Measurements from ENCODE around the gene TMED5. TPM values are rescaled to one million over a fixed set of nuclear protein-coding genes. Genes with fewer than 3 reads are reported as not detected.

The TMED5 gene
- total RNA-seq, 1 experiment from 2014 or later: 66.4 TPM

- H3K27me3 ChIP-seq (ENCODE audit: control insufficient read depth, insufficient read depth, low read length): no peaks in the 10 kb centered on the region
- H3K36me3 ChIP-seq (replicated peaks; ENCODE audit: control insufficient read depth, insufficient read depth, low read length): no peaks in the 10 kb centered on the region
Measured at GRCh38 chr1:93154898-93155297, 25.3 kb downstream of the TMED5 start.

GRCh38 chr1:93152835-93153234, 27.4 kb downstream of the TMED5 start:
- no peak overlapping the region for H3K4me3 ChIP-seq (ENCODE audit: insufficient read depth, low read depth, low read length)
- peaks cover 2% of the 10 kb centered on the region for H3K36me3 ChIP-seq (replicated peaks; ENCODE audit: control insufficient read depth, insufficient read depth, low read length)
- DNase-seq: no peak
- no peaks in the 10 kb centered on the region for H3K27me3 ChIP-seq (ENCODE audit: control insufficient read depth, insufficient read depth, low read length)

More at GRCh38 chr1:93154898-93155297, 25.3 kb downstream of the TMED5 start:
- no peak overlapping the region for H3K4me3 ChIP-seq (ENCODE audit: insufficient read depth, low read depth, low read length)
- DNase-seq: no peak

GRCh38 chr1:93151474-93151873, 28.7 kb downstream of the TMED5 start:
- H3K4me3 ChIP-seq (ENCODE audit: insufficient read depth, low read depth, low read length): no peak overlapping the region
- no peaks in the 10 kb centered on the region for H3K27me3 ChIP-seq (ENCODE audit: control insufficient read depth, insufficient read depth, low read length)
- no peak for DNase-seq
- peaks cover 2% of the 10 kb centered on the region for H3K36me3 ChIP-seq (replicated peaks; ENCODE audit: control insufficient read depth, insufficient read depth, low read length)

- Histone ChIP-seq H3K4me3 (ENCODE audit: insufficient read depth, low read depth, low read length) (no peak overlapping the region), H3K36me3 (replicated peaks; ENCODE audit: control insufficient read depth, insufficient read depth, low read length) (peaks cover 2% of the 10 kb centered on the region)
Measured at GRCh38 chr1:93150729-93151128, 29.5 kb downstream of the TMED5 start.

GRCh38 chr1:93148001-93148400, 32.2 kb downstream of the TMED5 start:
- Histone ChIP-seq H3K27me3 (ENCODE audit: control insufficient read depth, insufficient read depth, low read length) (no peaks in the 10 kb centered on the region), H3K36me3 (replicated peaks; ENCODE audit: control insufficient read depth, insufficient read depth, low read length) (peaks cover 2% of the 10 kb centered on the region), H3K4me3 (ENCODE audit: insufficient read depth, low read depth, low read length) (no peak overlapping the region)
- no peak for DNase-seq

More at GRCh38 chr1:93150729-93151128, 29.5 kb downstream of the TMED5 start:
- no peaks in the 10 kb centered on the region for H3K27me3 ChIP-seq (ENCODE audit: control insufficient read depth, insufficient read depth, low read length)
- no peak for DNase-seq

- H3K27me3 ChIP-seq (ENCODE audit: control insufficient read depth, insufficient read depth, low read length): no peaks in the 10 kb centered on the region
- no peak for DNase-seq
- no peak overlapping the region for H3K4me3 ChIP-seq (ENCODE audit: insufficient read depth, low read depth, low read length)
- peaks cover 4% of the 10 kb centered on the region for H3K36me3 ChIP-seq (replicated peaks; ENCODE audit: control insufficient read depth, insufficient read depth, low read length)
Measured at GRCh38 chr1:93143769-93144168, 36.4 kb downstream of the TMED5 start.

- no peak for DNase-seq
- no peaks in the 10 kb centered on the region for H3K27me3 ChIP-seq (ENCODE audit: control insufficient read depth, insufficient read depth, low read length)
- peaks cover 4% of the 10 kb centered on the region for H3K36me3 ChIP-seq (replicated peaks; ENCODE audit: control insufficient read depth, insufficient read depth, low read length)
- no peak overlapping the region for H3K4me3 ChIP-seq (ENCODE audit: insufficient read depth, low read depth, low read length)
Measured at GRCh38 chr1:93143136-93143535, 37.1 kb downstream of the TMED5 start.

GRCh38 chr1:93142161-93142560, 38.1 kb downstream of the TMED5 start:
- Histone ChIP-seq H3K36me3 (replicated peaks; ENCODE audit: control insufficient read depth, insufficient read depth, low read length) (peaks cover 8% of the 10 kb centered on the region), H3K4me3 (ENCODE audit: insufficient read depth, low read depth, low read length) (no peak overlapping the region), H3K27me3 (ENCODE audit: control insufficient read depth, insufficient read depth, low read length) (no peaks in the 10 kb centered on the region)
- DNase-seq: no peak

- H3K27me3 ChIP-seq (ENCODE audit: control insufficient read depth, insufficient read depth, low read length): no peaks in the 10 kb centered on the region
- no peak for DNase-seq
- peaks cover 16% of the 10 kb centered on the region for H3K36me3 ChIP-seq (replicated peaks; ENCODE audit: control insufficient read depth, insufficient read depth, low read length)
- H3K4me3 ChIP-seq (ENCODE audit: insufficient read depth, low read depth, low read length): no peak overlapping the region
Measured at GRCh38 chr1:93140106-93140505, 40.1 kb downstream of the TMED5 start.

GRCh38 chr1:93137604-93138292, 42.5 kb downstream of the TMED5 start:
- no peaks in the 10 kb centered on the region for H3K27me3 ChIP-seq (ENCODE audit: control insufficient read depth, insufficient read depth, low read length)
- H3K36me3 ChIP-seq (replicated peaks; ENCODE audit: control insufficient read depth, insufficient read depth, low read length): peaks cover 23% of the 10 kb centered on the region
- no peak for DNase-seq
- H3K4me3 ChIP-seq (ENCODE audit: insufficient read depth, low read depth, low read length): no peak overlapping the region

GRCh38 chr1:93136445-93136844, 43.8 kb downstream of the TMED5 start:
- DNase-seq: no peak
- H3K27me3 ChIP-seq (ENCODE audit: control insufficient read depth, insufficient read depth, low read length): no peaks in the 10 kb centered on the region
- no peak overlapping the region for H3K4me3 ChIP-seq (ENCODE audit: insufficient read depth, low read depth, low read length)
- H3K36me3 ChIP-seq (replicated peaks; ENCODE audit: control insufficient read depth, insufficient read depth, low read length): peaks cover 22% of the 10 kb centered on the region

GRCh38 chr1:93132638-93133037, 47.6 kb downstream of the TMED5 start:
- Histone ChIP-seq H3K36me3 (replicated peaks; ENCODE audit: control insufficient read depth, insufficient read depth, low read length) (peaks cover 23% of the 10 kb centered on the region), H3K27me3 (ENCODE audit: control insufficient read depth, insufficient read depth, low read length) (no peaks in the 10 kb centered on the region), H3K4me3 (ENCODE audit: insufficient read depth, low read depth, low read length) (no peak overlapping the region)
- DNase-seq: no peak

- Histone ChIP-seq H3K4me3 (ENCODE audit: insufficient read depth, low read depth, low read length) (no peak overlapping the region), H3K27me3 (ENCODE audit: control insufficient read depth, insufficient read depth, low read length) (no peaks in the 10 kb centered on the region), H3K36me3 (replicated peaks; ENCODE audit: control insufficient read depth, insufficient read depth, low read length) (peaks cover 13% of the 10 kb centered on the region)
- DNase-seq: no peak
Measured at GRCh38 chr1:93129507-93130099, 50.6 kb downstream of the TMED5 start.

- H3K27me3 ChIP-seq (ENCODE audit: control insufficient read depth, insufficient read depth, low read length): no peaks in the 10 kb centered on the region
- H3K36me3 ChIP-seq (replicated peaks; ENCODE audit: control insufficient read depth, insufficient read depth, low read length): peaks cover 5% of the 10 kb centered on the region
- no peak overlapping the region for H3K4me3 ChIP-seq (ENCODE audit: insufficient read depth, low read depth, low read length)
- no peak for DNase-seq
Measured at GRCh38 chr1:93124556-93125355, 55.5 kb downstream of the TMED5 start.
